Hepatocyte (in vitro differentiated cells): ENCODE measurements around the gene SQOR.

ENCODE experiments used
- CTCF ChIP-seq: fragments of 200-600 bp; sonication (generic); IDR thresholded peaks from 2 replicates; pipeline ENCODE4 v1.5.1; 2016; ENCODE audit warnings: antibody characterized with exemption, mild to moderate bottlenecking; ENCODE audit not compliant: poor library complexity
- EZH2 ChIP-seq: fragments of 200-600 bp; sonication (generic); IDR thresholded peaks from 2 replicates; pipeline ENCODE4 v1.6.1; 2016; ENCODE audit warnings: antibody characterized with exemption, mild to moderate bottlenecking, borderline replicate concordance
- EZH2phosphoT487 ChIP-seq: fragments of 200-600 bp; sonication (generic); IDR thresholded peaks from one replicate; pipeline ENCODE4 v1.6.1; 2018; ENCODE audit warnings: antibody characterized with exemption, mild to moderate bottlenecking, low read depth, moderate library complexity; ENCODE audit not compliant: unreplicated experiment, severe bottlenecking

DNA sequence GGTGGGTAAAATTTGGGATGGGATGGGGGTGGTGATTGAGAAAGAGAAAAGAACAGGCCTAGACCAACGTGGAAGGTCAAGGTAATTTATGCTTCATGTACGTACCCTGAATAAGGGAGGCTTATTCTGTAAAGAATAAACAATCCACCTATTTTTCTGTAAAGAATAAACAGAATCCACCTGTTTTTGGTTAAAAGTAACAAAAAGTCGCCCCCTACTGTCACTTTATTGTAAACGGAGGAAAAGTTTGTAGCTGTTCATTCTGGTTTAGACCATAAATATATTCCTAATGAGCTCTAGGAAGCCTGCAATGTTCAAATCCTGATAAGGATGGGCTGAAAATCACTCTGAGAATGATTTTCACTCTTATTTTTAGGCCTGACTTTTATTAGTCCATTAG is 23.5 kb upstream of the SQOR start:
- TF ChIP-seq CTCF (peak; percentile 52), EZH2 (no peak), EZH2phosphoT487 (no peak)
